Keratinocyte (primary cell): Measurements from ENCODE around the gene KIAA0586. TPM values are rescaled to one million over a fixed set of nuclear protein-coding genes. Genes with fewer than 3 reads are reported as not detected.

ENCODE experiments used
- DNase-seq: peaks from one replicate; pipeline ENCODE4 v3.0.0-alpha.2; 2011; ENCODE audit warnings: low read depth, missing footprints, low spot score
- FAIRE-seq: peaks from 2 replicates; lab custom pipeline; 2011; peaks lifted over from hg19 to GRCh38; lab: Jason Lieb, UNC
- H2AFZ ChIP-seq: 2 replicates; pipeline ENCODE4 v1.6.0; 2012; ENCODE audit warnings: low read length, control low read depth, inconsistent platforms; ENCODE audit not compliant: control insufficient read depth
- H3K27ac ChIP-seq: 2 replicates; pipeline ENCODE4 v1.5.1; 2011; ENCODE audit warnings: low read length; ENCODE audit not compliant: control insufficient read depth, insufficient read depth
- H3K27me3 ChIP-seq: 3 replicates; pipeline ENCODE4 v1.6.0; 2011; ENCODE audit warnings: low read length; ENCODE audit not compliant: control insufficient read depth, insufficient read depth; ENCODE audit errors: extremely low read depth
- H3K36me3 ChIP-seq, 2 experiments: 2 replicates in 1 of 2; 3 replicates in 1 of 2; pipeline ENCODE4 v1.5.1; 2011; ENCODE audit warnings: low read length in 2 of 2, mild to moderate bottlenecking in 1 of 2; ENCODE audit not compliant: control insufficient read depth in 2 of 2, insufficient read depth in 2 of 2; ENCODE audit errors: extremely low read depth in 1 of 2
- H3K4me1 ChIP-seq: 3 replicates; pipeline ENCODE4 v1.5.1; 2011; ENCODE audit warnings: low read length; ENCODE audit not compliant: control insufficient read depth, insufficient read depth; ENCODE audit errors: extremely low read depth
- H3K4me2 ChIP-seq: 3 replicates; pipeline ENCODE4 v1.6.0; 2011; ENCODE audit warnings: low read depth, low read length; ENCODE audit not compliant: control insufficient read depth, insufficient read depth; ENCODE audit errors: extremely low read depth
- H3K4me3 ChIP-seq, 3 experiments: fragments of 200-600 bp in 1 of 3; sonication (generic) in 1 of 3; 2 replicates in 2 of 3; 3 replicates in 1 of 3; pipeline ENCODE4 v1.5.1; 2011 to 2016; ENCODE audit warnings: low read length in 3 of 3, mild to moderate bottlenecking in 3 of 3, control low read depth in 2 of 3, inconsistent platforms in 1 of 3, low read depth in 1 of 3, mixed read lengths in 1 of 3, mixed run types in 1 of 3, moderate library complexity in 1 of 3; ENCODE audit not compliant: control insufficient read depth in 2 of 3, insufficient read depth in 2 of 3; ENCODE audit errors: extremely low read depth in 1 of 3
- H3K79me2 ChIP-seq: 2 replicates; pipeline ENCODE4 v1.6.0; 2012; ENCODE audit warnings: low read length; ENCODE audit not compliant: control insufficient read depth, insufficient read depth
- H3K9ac ChIP-seq: 3 replicates; pipeline ENCODE4 v1.6.0; 2011; ENCODE audit warnings: low read length; ENCODE audit not compliant: control insufficient read depth, insufficient read depth; ENCODE audit errors: extremely low read depth
- H3K9me1 ChIP-seq: 3 replicates; pipeline ENCODE4 v1.6.0; 2011; ENCODE audit warnings: low read length; ENCODE audit not compliant: control insufficient read depth, insufficient read depth; ENCODE audit errors: extremely low read depth
- H3K9me3 ChIP-seq: 2 replicates; pipeline ENCODE4 v1.5.1; 2012; ENCODE audit warnings: low read depth, low read length; ENCODE audit not compliant: control insufficient read depth
- H4K20me1 ChIP-seq: 3 replicates; pipeline ENCODE4 v1.6.0; 2011; ENCODE audit warnings: low read length; ENCODE audit not compliant: control insufficient read depth, insufficient read depth; ENCODE audit errors: extremely low read depth
- CTCF ChIP-seq, 3 experiments: IDR thresholded peaks in 1 of 3; conservative IDR thresholded peaks in 1 of 3; optimal IDR thresholded peaks in 1 of 3; 2 replicates in 2 of 3; 3 replicates in 1 of 3; pipeline versions ENCODE3 to v1.5.1; 2011; ENCODE audit warnings: low read length in 3 of 3, mild to moderate bottlenecking in 3 of 3, moderate library complexity in 2 of 3, control low read depth in 1 of 3, inconsistent platforms in 1 of 3; ENCODE audit not compliant: insufficient read depth in 2 of 3; ENCODE audit errors: extremely low read depth in 1 of 3
- EZH2 ChIP-seq: IDR thresholded peaks from one replicate; pipeline ENCODE4 v1.6.1; 2012; ENCODE audit warnings: inconsistent platforms, mild to moderate bottlenecking, low read length, moderate library complexity
- dilution Hi-C: fragments of 300-500 bp; cut with MboI; formaldehyde crosslinking; loops from one replicate; pipeline ENCODE4 v1.7.0; 2020; ENCODE audit warnings: low sequenced_read_pairs; ENCODE audit not compliant: extremely low pct_ligation_motif_present
- polyA plus RNA-seq, 5 experiments: library from polyadenylated mRNA; depleted of rRNA in 3 of 5; stranded (reverse) in 3 of 5; stranded (forward) in 1 of 5; unstranded in 1 of 5; fragments of >200 nt; gene quantifications; 1 replicate in 1 of 5; 2 replicates in 3 of 5; 3 replicates in 1 of 5; pipeline versions ENCODE4 v1.2.1 to v1.2.3, GENCODE V29; 2011 to 2012; ENCODE audit warnings: missing spikeins in 2 of 5, low read depth in 1 of 5, low replicate concordance in 1 of 5

Gene KIAA0586
- polyA plus RNA-seq, 1 donor (not counting 4 experiments of a cell fraction or from before 2014, with no cell fraction given) = 12.4 TPM

DNA sequence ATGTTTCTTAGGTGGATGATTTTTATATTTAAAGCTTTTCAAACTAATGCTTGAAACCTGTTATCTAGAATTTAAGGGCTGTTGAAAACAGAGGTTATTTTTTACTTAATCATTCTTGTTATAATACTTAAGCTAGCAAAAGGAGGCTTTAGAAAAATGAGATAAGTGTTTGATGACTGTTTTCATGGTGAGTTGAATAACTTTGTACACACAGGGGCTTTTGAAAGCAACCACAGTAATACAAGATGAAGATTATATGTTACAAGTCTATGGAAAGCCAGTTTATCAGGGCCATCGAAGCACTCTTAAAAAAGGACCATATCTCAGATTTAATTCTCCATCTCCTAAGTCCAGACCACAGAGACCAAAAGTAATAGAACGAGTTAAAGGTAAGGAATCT lies 33.3 kb downstream of the KIAA0586 start:
- no peak for TF ChIP-seq EZH2
- no peak for TF ChIP-seq CTCF (optimal IDR thresholded peaks at IDR 0.05 in 1 of 3, IDR thresholded peaks at IDR 0.05 in 1 of 3, conservative IDR thresholded peaks at IDR 0.05 in 1 of 3; ENCODE audit: extremely low read depth in 1 of 3, insufficient read depth in 2 of 3, low read length in 3 of 3)
- Histone ChIP-seq H3K79me2 (no peaks in the 10 kb centered on the region), H3K9me1 (no peaks in the 10 kb centered on the region), H3K4me3 (no peak overlapping the region), H3K9me3 (no peaks in the 10 kb centered on the region), H3K27ac (no peak overlapping the region), H3K9ac (no peak overlapping the region), H4K20me1 (no peaks in the 10 kb centered on the region), H3K4me1 (peaks cover 14% of the 10 kb centered on the region), H3K27me3 (no peaks in the 10 kb centered on the region), H3K4me2 (no peak overlapping the region), H3K36me3 (peaks cover 0 to 3% of the 10 kb centered on the region in 2 experiments), H2AFZ (no peak overlapping the region)
- dilution Hi-C loops = no loop called here
- FAIRE-seq = no peak
- no peak for DNase-seq

GRCh38 chr14:58463147-58463546 lies 35.6 kb downstream of the KIAA0586 start:
- no peaks in the 10 kb centered on the region for H4K20me1 ChIP-seq

More at GRCh38 chr14:58463147-58463546, 35.6 kb downstream of the KIAA0586 start:
- no peak for TF ChIP-seq CTCF (optimal IDR thresholded peaks at IDR 0.05 in 1 of 3, IDR thresholded peaks at IDR 0.05 in 1 of 3, conservative IDR thresholded peaks at IDR 0.05 in 1 of 3; ENCODE audit: extremely low read depth in 1 of 3, insufficient read depth in 2 of 3, low read length in 3 of 3)
- TF ChIP-seq EZH2 = no peak
- no peak overlapping the region for H3K9ac ChIP-seq
- peaks cover 0 to 3% of the 10 kb centered on the region in 2 experiments for H3K36me3 ChIP-seq
- no peaks in the 10 kb centered on the region for H3K79me2 ChIP-seq
- H3K4me3 ChIP-seq = no peak overlapping the region
- no peak overlapping the region for H3K27ac ChIP-seq
- dilution Hi-C loops = no loop called here
- no peak overlapping the region for H2AFZ ChIP-seq
- no peaks in the 10 kb centered on the region for H3K27me3 ChIP-seq
- DNase-seq (no peak), FAIRE-seq (no peak)
- no peaks in the 10 kb centered on the region for H3K9me3 ChIP-seq
- H3K4me1 ChIP-seq = peaks cover 8% of the 10 kb centered on the region
- H3K4me2 ChIP-seq = no peak overlapping the region
- no peaks in the 10 kb centered on the region for H3K9me1 ChIP-seq
